Activated naive CD4-positive, alpha-beta T cell treated with anti-CD3 and anti-CD28 coated beads, Interleukin-2, amount 10 ng/mL, durations not matched to agents 7 days and 5 days (primary cell): ENCODE measurements around the gene PRSS2.

Experiments
- CTCF ChIA-PET: fragments of 350-600 bp; sonication (Branson Sonifier 250); formaldehyde crosslinking; loops from one replicate; lab custom pipeline; 2021; ENCODE audit warnings: antibody characterized with exemption; lab: Charles Lee
- DNase-seq: peaks from one replicate; pipeline ENCODE4 v3.0.0-alpha.2; 2020
- H3K27ac Mint-ChIP-seq: one replicate; pipeline ENCODE4 v1.8.0; 2021; ENCODE audit warnings: mild to moderate bottlenecking, moderate library complexity, mixed read lengths
- H3K27me3 Mint-ChIP-seq: one replicate; pipeline ENCODE4 v1.8.0; 2021; ENCODE audit warnings: mild to moderate bottlenecking, mixed read lengths
- H3K36me3 Mint-ChIP-seq: one replicate; pipeline ENCODE4 v1.8.0; 2021; ENCODE audit warnings: mixed read lengths
- H3K4me1 Mint-ChIP-seq: one replicate; pipeline ENCODE4 v1.8.0; 2021; ENCODE audit warnings: mixed read lengths
- H3K4me3 Mint-ChIP-seq: one replicate; pipeline ENCODE4 v1.8.0; 2021; ENCODE audit warnings: mild to moderate bottlenecking, moderate library complexity, mixed read lengths
- H3K9me3 Mint-ChIP-seq: one replicate; pipeline ENCODE4 v1.8.0; 2021; ENCODE audit warnings: mixed read lengths

PRSS2 gene

DNA sequence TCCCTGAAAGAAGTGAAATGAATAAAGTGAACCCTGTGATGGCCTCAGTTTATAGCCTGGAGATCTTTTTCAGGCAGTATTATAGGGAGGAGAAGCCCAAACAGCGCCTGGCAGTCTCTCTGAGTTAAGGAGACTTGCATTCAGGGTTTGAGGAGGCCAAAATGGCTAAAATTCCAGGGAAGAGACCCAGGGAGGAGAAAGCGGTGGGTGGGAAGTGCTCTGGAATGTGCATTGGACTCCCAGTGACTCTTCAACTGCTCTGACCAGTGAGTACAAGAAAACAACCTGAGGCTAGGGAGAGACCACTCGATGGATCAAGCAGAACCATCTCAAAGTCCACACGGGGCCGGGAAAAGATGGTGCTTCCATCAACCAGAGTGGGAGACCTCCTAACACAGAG, 48.8 kb downstream of the PRSS2 start:
- H3K9me3 Mint-ChIP-seq, result no peaks in the 10 kb centered on the region
- H3K27me3 Mint-ChIP-seq, result peaks cover 15% of the 10 kb centered on the region
- no peak overlapping the region for H3K4me3 Mint-ChIP-seq
- CTCF ChIA-PET, result interaction anchor here (1.5 to 3.2 kb wide), 2 partner anchors 8 to 9 kb away, joined by 4 to 11 read pairs; no protein-coding TSS in a partner anchor
- H3K27ac Mint-ChIP-seq, result no peak overlapping the region
- DNase-seq, result no peak
- peaks cover 4% of the 10 kb centered on the region for H3K36me3 Mint-ChIP-seq
- peaks cover 23% of the 10 kb centered on the region for H3K4me1 Mint-ChIP-seq

DNA sequence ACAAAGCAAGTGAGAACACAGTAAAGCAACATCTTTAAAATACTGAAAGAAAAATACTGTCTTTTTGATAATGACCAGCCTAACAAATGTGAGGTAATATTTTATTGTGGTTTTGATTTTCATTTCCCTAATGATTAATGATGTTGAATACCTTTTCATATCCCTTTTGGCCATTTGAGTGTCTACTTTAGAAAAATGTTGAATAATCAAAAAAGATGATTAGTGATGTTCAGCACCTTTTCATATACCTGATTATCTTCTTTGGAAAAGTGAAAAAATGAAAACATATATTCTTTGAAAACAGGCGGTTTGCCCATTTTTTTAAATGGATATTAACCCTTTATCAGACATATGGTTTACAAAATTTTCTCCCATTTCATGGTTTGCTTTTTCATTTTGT, 51.9 kb downstream of the PRSS2 start:
- Mint-ChIP-seq H3K4me1 (peaks cover 18% of the 10 kb centered on the region), H3K36me3 (peaks cover 8% of the 10 kb centered on the region), H3K27me3 (peaks cover 15% of the 10 kb centered on the region), H3K4me3 (no peak overlapping the region), H3K9me3 (peaks cover 5% of the 10 kb centered on the region), H3K27ac (no peak overlapping the region)
- DNase-seq, result no peak
- CTCF ChIA-PET, result interaction anchor here (1.1 kb wide), 1 partner anchor 9 kb away, joined by 7 read pairs; no protein-coding TSS in a partner anchor
